WERI-Rb-1 (cell line): ENCODE data around the gene BHLHE40.

Experiments
- DNase-seq: peaks from one replicate; pipeline ENCODE4 v3.0.0-alpha.2; 2020
- H3K27ac ChIP-seq: fragments of 250-450 bp; sonication (Bioruptor Pico); 2 replicates; pipeline ENCODE4 v1.5.1; 2020; ENCODE audit warnings: mild to moderate bottlenecking, moderate library complexity
- H3K27me3 ChIP-seq: fragments of 250-450 bp; sonication (Bioruptor Pico); 2 replicates; pipeline ENCODE4 v1.5.1; 2021; ENCODE audit warnings: mild to moderate bottlenecking, low read depth, moderate library complexity; ENCODE audit not compliant: insufficient read depth, severe bottlenecking
- H3K36me3 ChIP-seq: fragments of 250-450 bp; sonication (Bioruptor Pico); 2 replicates; pipeline ENCODE4 v1.5.1; 2020; ENCODE audit warnings: mild to moderate bottlenecking, moderate library complexity
- H3K4me3 ChIP-seq: 2 replicates; pipeline ENCODE4 v1.5.1; 2011; ENCODE audit warnings: low read depth, mild to moderate bottlenecking, control low read depth, low read length
- H3K9me3 ChIP-seq: fragments of 250-450 bp; sonication (Bioruptor Pico); 2 replicates; pipeline ENCODE4 v1.5.1; 2021; ENCODE audit warnings: mild to moderate bottlenecking, moderate library complexity; ENCODE audit not compliant: severe bottlenecking
- CTCF ChIP-seq: IDR thresholded peaks from 2 replicates; pipeline ENCODE4 v1.5.1; 2011; ENCODE audit warnings: low read depth, mild to moderate bottlenecking, control low read depth, inconsistent platforms, low read length

BHLHE40 gene

DNA sequence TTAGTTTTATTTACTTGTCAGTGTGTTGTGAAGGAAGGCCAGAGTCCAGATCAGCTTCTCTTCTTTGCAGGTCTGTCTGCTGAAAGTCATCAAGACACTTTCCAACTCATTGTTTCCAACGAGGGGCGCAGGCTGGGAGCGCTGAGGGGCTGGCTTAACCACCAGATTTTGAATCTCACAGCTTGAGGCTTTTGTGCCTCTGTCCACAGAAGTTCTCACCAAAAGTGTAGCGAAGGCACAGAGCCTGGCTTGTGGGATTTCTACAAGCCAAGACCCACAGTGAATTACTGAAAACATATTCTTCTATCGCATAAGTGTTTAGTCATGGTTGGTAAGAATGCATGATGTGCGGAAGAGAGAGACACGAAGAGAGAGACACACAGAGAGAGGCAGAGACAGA lies 35.2 kb downstream of the BHLHE40 start:
- no peaks in the 10 kb centered on the region for H3K9me3 ChIP-seq
- H3K4me3 ChIP-seq: no peak overlapping the region
- no peak overlapping the region for H3K27ac ChIP-seq
- no peak for TF ChIP-seq CTCF
- H3K27me3 ChIP-seq: no peaks in the 10 kb centered on the region
- H3K36me3 ChIP-seq: no peaks in the 10 kb centered on the region
- DNase-seq: no peak

GRCh38 chr3:5015056-5015455 lies 35.8 kb downstream of the BHLHE40 start:
- Histone ChIP-seq H3K36me3 (no peaks in the 10 kb centered on the region), H3K27me3 (no peaks in the 10 kb centered on the region), H3K27ac (no peak overlapping the region), H3K4me3 (no peak overlapping the region), H3K9me3 (no peaks in the 10 kb centered on the region)
- no peak for TF ChIP-seq CTCF
- DNase-seq: no peak

DNA sequence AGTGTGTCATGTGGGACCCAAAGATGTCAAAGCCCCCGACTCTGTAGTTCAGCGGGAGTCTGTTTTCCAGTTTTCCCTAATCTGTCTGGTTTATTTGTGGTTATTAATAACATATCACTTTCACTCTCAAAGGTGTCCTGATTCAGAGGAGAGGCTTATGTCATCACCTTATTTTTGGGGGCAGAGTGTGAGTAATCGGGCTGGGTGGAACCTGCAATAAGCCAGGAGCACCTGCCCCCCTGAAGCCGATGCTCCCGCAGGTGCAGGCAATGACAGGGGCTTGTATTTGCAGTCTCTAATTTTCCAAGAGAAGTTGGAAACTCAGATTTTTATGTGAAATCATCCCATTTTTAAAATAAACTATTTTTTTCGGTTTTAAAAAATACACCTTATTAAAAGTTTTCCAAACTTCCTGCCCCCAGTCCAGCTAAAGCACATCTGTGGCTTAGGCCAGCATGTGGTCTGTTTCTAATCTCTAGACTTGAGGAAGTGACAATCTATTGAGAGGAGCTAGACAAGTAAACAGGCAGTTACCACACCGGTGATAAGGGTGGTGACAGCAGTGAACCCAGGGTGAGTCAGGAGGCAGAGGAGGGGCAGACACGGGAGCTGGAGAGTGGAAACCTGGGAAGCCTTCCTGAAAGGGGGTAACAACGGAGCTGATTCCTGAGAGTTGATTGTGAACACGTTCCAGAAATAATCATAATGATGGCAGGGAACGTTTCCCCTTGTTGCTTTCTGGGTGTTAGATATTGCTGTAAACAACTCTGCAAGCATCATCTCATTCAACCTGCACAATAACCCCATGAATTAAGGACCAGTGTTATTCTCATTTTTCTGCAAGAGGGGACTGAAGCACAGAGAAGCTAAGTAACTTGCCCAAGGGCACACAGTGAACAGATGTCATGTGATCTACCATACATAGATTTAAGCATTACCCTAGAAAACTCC lies 37.2 kb downstream of the BHLHE40 start:
- H3K27ac ChIP-seq: no peak overlapping the region
- no peak for TF ChIP-seq CTCF
- no peaks in the 10 kb centered on the region for H3K27me3 ChIP-seq
- H3K36me3 ChIP-seq: no peaks in the 10 kb centered on the region
- no peaks in the 10 kb centered on the region for H3K9me3 ChIP-seq
- DNase-seq: peak; percentile 38
- H3K4me3 ChIP-seq: no peak overlapping the region

DNA sequence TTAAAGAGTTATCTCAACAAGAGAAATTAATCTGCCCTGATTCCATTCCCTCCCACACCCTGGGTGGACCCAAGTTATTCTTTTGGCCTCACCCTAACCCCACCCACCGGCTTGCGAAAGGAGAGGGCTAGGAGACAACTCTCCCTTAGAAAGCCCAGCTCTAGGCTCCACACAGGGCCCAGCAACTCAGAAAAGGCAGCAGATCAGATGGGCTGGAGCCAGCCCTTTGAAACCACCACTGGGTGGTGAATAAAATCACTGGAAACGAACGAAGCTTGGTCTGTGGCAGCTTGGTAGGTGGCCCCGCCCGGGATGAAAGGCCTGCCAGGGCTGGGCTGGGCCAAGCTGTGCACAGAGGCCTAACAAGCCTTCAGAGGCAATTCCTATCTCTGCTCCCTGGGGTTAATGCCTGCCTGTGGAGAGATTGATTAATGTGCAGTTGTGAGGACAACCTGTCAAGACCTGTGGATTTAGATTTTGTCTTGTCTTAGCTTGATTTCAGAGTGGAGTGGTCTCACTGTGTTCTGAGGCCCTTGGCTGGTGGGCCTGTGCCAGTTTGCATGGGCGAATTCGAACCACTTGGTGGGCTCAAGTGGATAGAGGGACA lies 38.8 kb downstream of the BHLHE40 start:
- Histone ChIP-seq H3K4me3 (no peak overlapping the region), H3K36me3 (no peaks in the 10 kb centered on the region), H3K9me3 (no peaks in the 10 kb centered on the region), H3K27me3 (no peaks in the 10 kb centered on the region), H3K27ac (peak overlapping the region; percentile 46)
- no peak for TF ChIP-seq CTCF
- DNase-seq: peak; percentile 82

- no peak for DNase-seq
- TF ChIP-seq CTCF: no peak
- no peak overlapping the region for H3K27ac ChIP-seq
Observed at GRCh38 chr3:5019411-5020241, 40.4 kb downstream of the BHLHE40 start.

More at GRCh38 chr3:5019411-5020241, 40.4 kb downstream of the BHLHE40 start:
- H3K4me3 ChIP-seq: no peak overlapping the region
- no peaks in the 10 kb centered on the region for H3K9me3 ChIP-seq
- H3K27me3 ChIP-seq: no peaks in the 10 kb centered on the region
- no peaks in the 10 kb centered on the region for H3K36me3 ChIP-seq
